Small intestine (tissue), 7 donors: ENCODE measurements around the gene ADCK2. TPM values are rescaled to one million over a fixed set of nuclear protein-coding genes. Genes with fewer than 3 reads are reported as not detected.
"Not testable (repeated sequence)": the region's sequence is repeated elsewhere in the genome, so short reads cannot be mapped to it uniquely, and the experiment has no call there.

ENCODE experiments used
- DNase-seq, 2 donors: peaks; one replicate each; pipeline versions ENCODE4 v3.0.0 to v3.0.0-alpha.2; 2013
- FAIRE-seq: peaks from 2 replicates; lab custom pipeline; 2012; peaks lifted over from hg19 to GRCh38; lab: Jason Lieb, UNC
- H3K27ac ChIP-seq, 3 donors: one replicate each; pipeline ENCODE4 v1.5.1; 2013; ENCODE audit warnings: low read length in 2 of 3, mild to moderate bottlenecking in 2 of 3, control low read depth in 1 of 3, inconsistent platforms in 1 of 3, low read depth in 1 of 3, moderate library complexity in 1 of 3
- H3K27me3 ChIP-seq, 3 donors: one replicate each; pipeline ENCODE4 v1.6.1; 2013; ENCODE audit warnings: low read length in 3 of 3, inconsistent platforms in 1 of 3; ENCODE audit not compliant: control insufficient read depth in 3 of 3, insufficient read depth in 3 of 3
- H3K36me3 ChIP-seq, 3 donors: one replicate each; pipeline ENCODE4 v1.6.1; 2013; ENCODE audit warnings: low read length in 3 of 3, inconsistent platforms in 1 of 3, low read depth in 1 of 3, mild to moderate bottlenecking in 1 of 3, moderate library complexity in 1 of 3; ENCODE audit not compliant: control insufficient read depth in 3 of 3, insufficient read depth in 2 of 3
- H3K4me1 ChIP-seq, 3 donors: one replicate each; pipeline ENCODE4 v1.6.1; 2013; ENCODE audit warnings: low read length in 2 of 3, inconsistent platforms in 1 of 3, low read depth in 1 of 3, mild to moderate bottlenecking in 1 of 3, moderate library complexity in 1 of 3; ENCODE audit not compliant: control insufficient read depth in 3 of 3, insufficient read depth in 2 of 3
- H3K4me3 ChIP-seq, 3 donors: one replicate each; pipeline ENCODE4 v1.5.1; 2013; ENCODE audit warnings: low read length in 3 of 3, control low read depth in 1 of 3, inconsistent platforms in 1 of 3, low read depth in 1 of 3, mild to moderate bottlenecking in 1 of 3, moderate library complexity in 1 of 3
- H3K9me3 ChIP-seq, 2 donors: one replicate each; pipeline ENCODE4 v1.6.1; 2013; ENCODE audit warnings: low read depth in 1 of 2, low read length in 1 of 2; ENCODE audit not compliant: control insufficient read depth in 2 of 2, insufficient read depth in 1 of 2
- WGBS, 3 donors: extraction: QIAGEN DNeasy Blood & Tissue Kit; methylation state at CpG; one replicate each; pipeline ENCODE4 v1.1.7; 2013; 5-methylcytosine and 5-hydroxymethylcytosine counted together
- polyA plus RNA-seq, 4 donors: library from polyadenylated mRNA; stranded (reverse) in 3 of 4; unstranded in 1 of 4; fragments of 200-250 nt in 3 of 4; fragments of 120-200 nt in 1 of 4; gene quantifications; one replicate each; pipeline versions ENCODE4 v1.2.1 to v1.2.3, GENCODE V29; 2013
- donor health status: healthy with polysubstance abuse.
- donor health status: control.
- donor health status: control.
- donor health status: Bipolar disorder and iron deficiency.
- donor health status: healthy.

The ADCK2 gene
- polyA plus RNA-seq, 4 donors = 7.6 to 20.1 (median 12.2) TPM

- FAIRE-seq (no peak), DNase-seq (no peak)
- no peaks in the 10 kb centered on the region for H3K4me1 ChIP-seq
- no peak overlapping the region for H3K4me3 ChIP-seq
- H3K36me3 ChIP-seq = peaks cover 0 to 64% (median 0%) of the 10 kb centered on the region in 3 donors
- no peak overlapping the region for H3K27ac ChIP-seq
- H3K9me3 ChIP-seq = no peaks in the 10 kb centered on the region
- WGBS, 3 donors = 96 to 98% (median 97%) methylated on average over 11 of the region's 11 CpGs
- no peaks in the 10 kb centered on the region for H3K27me3 ChIP-seq
Observed at GRCh38 chr7:140686921-140687320, 14.2 kb downstream of the ADCK2 start.

- Histone ChIP-seq H3K27ac (no peak overlapping the region), H3K36me3 (peaks cover 0 to 63% (median 0%) of the 10 kb centered on the region in 3 donors), H3K4me3 (no peak overlapping the region), H3K9me3 (no peaks in the 10 kb centered on the region), H3K4me1 (no peaks in the 10 kb centered on the region), H3K27me3 (no peaks in the 10 kb centered on the region)
- no peak for FAIRE-seq
- 90 to 94% (median 91%) methylated on average over 6 of the region's 6 CpGs for WGBS, 3 donors
- no peak for DNase-seq
Observed at GRCh38 chr7:140688341-140688740, 15.6 kb downstream of the ADCK2 start.

GRCh38 chr7:140689199-140690152 is 16.7 kb downstream of the ADCK2 start:
- Histone ChIP-seq H3K27ac (no peak overlapping the region), H3K27me3 (no peaks in the 10 kb centered on the region), H3K4me3 (no peak overlapping the region), H3K36me3 (peaks cover 0 to 56% (median 0%) of the 10 kb centered on the region in 3 donors), H3K4me1 (no peaks in the 10 kb centered on the region), H3K9me3 (no peaks in the 10 kb centered on the region)
- FAIRE-seq (no peak), DNase-seq (no peak)
- WGBS, 3 donors = 93 to 97% (median 95%) methylated on average over 16 of the region's 16 CpGs

GRCh38 chr7:140691376-140692045 is 18.8 kb downstream of the ADCK2 start:
- no peak for FAIRE-seq
- no peak for DNase-seq
- H3K36me3 ChIP-seq = peaks cover 0 to 54% (median 0%) of the 10 kb centered on the region in 3 donors
- H3K4me1 ChIP-seq = peaks cover 0 to 5% (median 0%) of the 10 kb centered on the region in 3 donors
- H3K27me3 ChIP-seq = no peaks in the 10 kb centered on the region
- H3K4me3 ChIP-seq = no peak overlapping the region
- WGBS, 3 donors = 93 to 96% (median 93%) methylated on average over 12 of the region's 12 CpGs
- H3K9me3 ChIP-seq = no peaks in the 10 kb centered on the region
- no peak overlapping the region for H3K27ac ChIP-seq

GRCh38 chr7:140693849-140694248 is 21.1 kb downstream of the ADCK2 start:
- Histone ChIP-seq H3K4me1 (peaks cover 0 to 16% (median 0%) of the 10 kb centered on the region in 3 donors), H3K36me3 (peaks cover 0 to 37% (median 0%) of the 10 kb centered on the region in 3 donors)
- H3K27ac ChIP-seq, DNase-seq, FAIRE-seq, H3K4me3 ChIP-seq, H3K27me3 ChIP-seq, H3K9me3 ChIP-seq: not testable (repeated sequence)
- 95 to 99% (median 96%) methylated on average over 10 of the region's 10 CpGs for WGBS, 3 donors

GRCh38 chr7:140694592-140694991 is 21.8 kb downstream of the ADCK2 start:
- Histone ChIP-seq H3K9me3 (no peaks in the 10 kb centered on the region), H3K36me3 (peaks cover 0 to 36% (median 0%) of the 10 kb centered on the region in 3 donors), H3K27ac (no peak overlapping the region), H3K27me3 (no peaks in the 10 kb centered on the region), H3K4me3 (no peak overlapping the region), H3K4me1 (peaks cover 0 to 16% (median 0%) of the 10 kb centered on the region in 3 donors)
- DNase-seq (no peak), FAIRE-seq (no peak)
- 88 to 90% (median 88%) methylated on average over 6 of the region's 6 CpGs for WGBS, 3 donors

GRCh38 chr7:140695381-140695780 is 22.6 kb downstream of the ADCK2 start:
- FAIRE-seq = no peak
- Histone ChIP-seq H3K27ac (peak overlapping the region in 1 of 3 donors; percentile 99), H3K27me3 (no peaks in the 10 kb centered on the region), H3K4me1 (peaks cover 0 to 16% (median 0%) of the 10 kb centered on the region in 3 donors), H3K4me3 (no peak overlapping the region), H3K36me3 (peaks cover 0 to 30% (median 0%) of the 10 kb centered on the region in 3 donors), H3K9me3 (no peaks in the 10 kb centered on the region)
- whole genome bisulfite sequencing, 3 donors = 93 to 97% (median 95%) methylated on average over 11 of the region's 11 CpGs
- DNase-seq = no peak

- no peaks in the 10 kb centered on the region for H3K9me3 ChIP-seq
- peak overlapping the region; percentile 81 to 86 (median 81) for H3K4me3 ChIP-seq
- DNase-seq (peak; percentile 16 to 94), FAIRE-seq (no peak)
- no peaks in the 10 kb centered on the region for H3K27me3 ChIP-seq
- H3K4me1 ChIP-seq = peaks cover 0 to 16% (median 0%) of the 10 kb centered on the region in 3 donors
- 17 to 24% (median 23%) methylated on average over 23 of the region's 23 CpGs for WGBS, 3 donors
- peaks cover 0 to 26% (median 0%) of the 10 kb centered on the region in 3 donors for H3K36me3 ChIP-seq
- H3K27ac ChIP-seq = peak overlapping the region in 2 of 3 donors; percentile 97 to 99
Observed at GRCh38 chr7:140696024-140696679, 23.4 kb downstream of the ADCK2 start.
